Caco-2 (cell line): Measurements from ENCODE around the gene TNFRSF9. TPM values are rescaled to one million over a fixed set of nuclear protein-coding genes. Genes with fewer than 3 reads are reported as not detected.

Experiments used
- BruUV-seq: library from RNA; stranded (reverse); fragments of 400-500 nt; replicated peaks from 2 replicates; lab custom pipeline; 2021; lab: Mats Ljungman, UMichigan
- CTCF ChIA-PET: fragments of 300-600 bp; sonication (Branson Sonifier 250); formaldehyde crosslinking; loops from one replicate; lab custom pipeline; 2022; ENCODE audit warnings: antibody characterized with exemption; lab: Charles Lee
- POLR2A ChIA-PET: fragments of 300-600 bp; sonication (Branson Sonifier 250); formaldehyde crosslinking; loops from one replicate; lab custom pipeline; 2022; ENCODE audit warnings: antibody characterized with exemption; lab: Charles Lee
- DNase-seq, 2 experiments: peaks; one replicate each; pipeline versions ENCODE4 v3.0.0 to v3.0.0-alpha.2; 2020 to 2022
- H3K27me3 ChIP-seq: replicated peaks from 2 replicates; pipeline ENCODE4 v1.6.0; 2011; ENCODE audit warnings: low read length; ENCODE audit not compliant: control insufficient read depth, insufficient read depth
- H3K36me3 ChIP-seq: 2 replicates; pipeline ENCODE4 v1.5.1; 2011; ENCODE audit warnings: low read length; ENCODE audit not compliant: control insufficient read depth, insufficient read depth
- H3K4me1 ChIP-seq: fragments of 250-450 bp; sonication (Bioruptor Pico); 2 replicates; pipeline ENCODE4 v1.5.1; 2020; ENCODE audit warnings: mild to moderate bottlenecking
- H3K4me3 ChIP-seq: 2 replicates; pipeline ENCODE4 v1.5.1; 2011; ENCODE audit warnings: low read depth, mild to moderate bottlenecking, control low read depth, low read length
- H3K9me3 ChIP-seq: fragments of 250-450 bp; sonication (Bioruptor Pico); 2 replicates; pipeline ENCODE4 v1.5.1; 2020; ENCODE audit warnings: mild to moderate bottlenecking, moderate library complexity
- H3K27ac Mint-ChIP-seq: one replicate; pipeline ENCODE4 v1.8.0; 2022; ENCODE audit warnings: mixed read lengths; ENCODE audit not compliant: unreplicated experiment
- H3K27me3 Mint-ChIP-seq: one replicate; pipeline ENCODE4 v1.8.0; 2022; ENCODE audit warnings: mixed read lengths; ENCODE audit not compliant: insufficient read depth, unreplicated experiment
- H3K36me3 Mint-ChIP-seq: one replicate; pipeline ENCODE4 v1.8.0; 2022; ENCODE audit warnings: mild to moderate bottlenecking, mixed read lengths; ENCODE audit not compliant: insufficient read depth, unreplicated experiment
- H3K4me1 Mint-ChIP-seq: one replicate; pipeline ENCODE4 v1.8.0; 2022; ENCODE audit warnings: low read depth, mixed read lengths; ENCODE audit not compliant: unreplicated experiment
- H3K4me3 Mint-ChIP-seq: one replicate; pipeline ENCODE4 v1.8.0; 2022; ENCODE audit warnings: mild to moderate bottlenecking, moderate library complexity, mixed read lengths; ENCODE audit not compliant: unreplicated experiment
- H3K9me3 Mint-ChIP-seq: one replicate; pipeline ENCODE4 v1.8.0; 2022; ENCODE audit warnings: mixed read lengths; ENCODE audit not compliant: unreplicated experiment
- intact Hi-C: fragments of 100-400 bp; cut with micrococcal nuclease; formaldehyde crosslinking; loops from one replicate; pipeline ENCODE4 v1.10.0; 2022; ENCODE audit not compliant: unreplicated experiment
- total RNA-seq: library from RNA; stranded (reverse); gene quantifications from 2 replicates; pipeline ENCODE4 v1.2.3, GENCODE V29; 2022
- TF ChIP-seq, protein P1 (sequence below), 2 experiments: fragments of 200-600 bp in 1 of 2; IDR thresholded peaks; 1 replicate in 1 of 2; 2 replicates in 1 of 2; pipeline versions ENCODE4 v1.5.1 to v1.8.0; 2011 to 2022; ENCODE audit warnings: antibody characterized with exemption in 1 of 2, control low read depth in 1 of 2, inconsistent platforms in 1 of 2, low read depth in 1 of 2, low read length in 1 of 2, mild to moderate bottlenecking in 1 of 2, moderate library complexity in 1 of 2; ENCODE audit not compliant: insufficient read depth in 1 of 2, severe bottlenecking in 1 of 2, unreplicated experiment in 1 of 2

Gene TNFRSF9
- total RNA-seq, 1 experiment from 2014 or later: 0.54 TPM

DNA sequence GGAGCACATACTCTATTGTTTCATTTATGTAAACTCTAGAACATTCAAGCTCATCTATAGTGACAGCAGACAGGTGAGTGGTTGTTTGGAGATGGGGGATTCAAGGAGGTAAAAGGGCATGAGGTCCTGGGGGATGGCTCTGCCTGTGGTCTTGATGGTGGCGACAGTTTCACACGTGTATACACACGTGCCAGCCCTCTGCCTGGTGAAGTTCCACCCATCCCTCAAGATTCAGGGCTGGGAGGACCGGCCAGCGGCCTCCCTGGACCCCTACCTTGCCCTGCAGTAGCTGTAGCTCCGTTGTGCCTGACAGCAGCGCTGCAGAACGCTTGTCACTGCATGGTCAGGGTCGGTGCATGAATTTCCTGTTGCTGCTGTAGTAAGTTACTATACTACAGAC lies 48.8 kb downstream of the TNFRSF9 start:
- Mint-ChIP-seq H3K9me3 (no peaks in the 10 kb centered on the region), H3K4me1 (no peaks in the 10 kb centered on the region), H3K27ac (no peak overlapping the region), H3K27me3 (no peaks in the 10 kb centered on the region), H3K4me3 (no peak overlapping the region), H3K36me3 (no peaks in the 10 kb centered on the region)
- TF ChIP-seq, protein P1, sequence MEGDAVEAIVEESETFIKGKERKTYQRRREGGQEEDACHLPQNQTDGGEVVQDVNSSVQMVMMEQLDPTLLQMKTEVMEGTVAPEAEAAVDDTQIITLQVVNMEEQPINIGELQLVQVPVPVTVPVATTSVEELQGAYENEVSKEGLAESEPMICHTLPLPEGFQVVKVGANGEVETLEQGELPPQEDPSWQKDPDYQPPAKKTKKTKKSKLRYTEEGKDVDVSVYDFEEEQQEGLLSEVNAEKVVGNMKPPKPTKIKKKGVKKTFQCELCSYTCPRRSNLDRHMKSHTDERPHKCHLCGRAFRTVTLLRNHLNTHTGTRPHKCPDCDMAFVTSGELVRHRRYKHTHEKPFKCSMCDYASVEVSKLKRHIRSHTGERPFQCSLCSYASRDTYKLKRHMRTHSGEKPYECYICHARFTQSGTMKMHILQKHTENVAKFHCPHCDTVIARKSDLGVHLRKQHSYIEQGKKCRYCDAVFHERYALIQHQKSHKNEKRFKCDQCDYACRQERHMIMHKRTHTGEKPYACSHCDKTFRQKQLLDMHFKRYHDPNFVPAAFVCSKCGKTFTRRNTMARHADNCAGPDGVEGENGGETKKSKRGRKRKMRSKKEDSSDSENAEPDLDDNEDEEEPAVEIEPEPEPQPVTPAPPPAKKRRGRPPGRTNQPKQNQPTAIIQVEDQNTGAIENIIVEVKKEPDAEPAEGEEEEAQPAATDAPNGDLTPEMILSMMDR (IDR thresholded peaks at IDR 0.05; ENCODE audit: insufficient read depth in 1 of 2, low read depth in 1 of 2, low read length in 1 of 2, severe bottlenecking in 1 of 2, unreplicated experiment in 1 of 2): no peak
- no peaks in the 10 kb centered on the region for H3K4me1 ChIP-seq
- ChIA-PET CTCF (no interaction called here), POLR2A (no interaction called here)
- no peak for DNase-seq
- no TSS peak for BruUV-seq
- no peak overlapping the region for H3K4me3 ChIP-seq
- no peaks in the 10 kb centered on the region for H3K9me3 ChIP-seq
- H3K27me3 ChIP-seq: no peaks in the 10 kb centered on the region
- no peaks in the 10 kb centered on the region for H3K36me3 ChIP-seq
- intact Hi-C loops: no loop called here

- no peak overlapping the region for H3K4me3 ChIP-seq
- H3K4me1 Mint-ChIP-seq: no peaks in the 10 kb centered on the region
- H3K27me3 Mint-ChIP-seq: no peaks in the 10 kb centered on the region
- ChIA-PET CTCF (no interaction called here), POLR2A (interaction anchor here (0.6 kb wide), 1 partner anchor 57 kb away, joined by 3 read pairs; no protein-coding TSS in a partner anchor)
- no peaks in the 10 kb centered on the region for H3K9me3 Mint-ChIP-seq
- no peaks in the 10 kb centered on the region for H3K9me3 ChIP-seq
- no peak overlapping the region for H3K27ac Mint-ChIP-seq
- no peak overlapping the region for H3K4me3 Mint-ChIP-seq
- no TSS peak for BruUV-seq
- H3K36me3 ChIP-seq: no peaks in the 10 kb centered on the region
- TF ChIP-seq, protein P1 (IDR thresholded peaks at IDR 0.05; ENCODE audit: insufficient read depth in 1 of 2, low read depth in 1 of 2, low read length in 1 of 2, severe bottlenecking in 1 of 2, unreplicated experiment in 1 of 2): no peak
- H3K27me3 ChIP-seq: no peaks in the 10 kb centered on the region
- intact Hi-C loops: no loop called here
- DNase-seq: no peak
- no peaks in the 10 kb centered on the region for H3K4me1 ChIP-seq
- no peaks in the 10 kb centered on the region for H3K36me3 Mint-ChIP-seq
These were observed 49.8 kb downstream of the TNFRSF9 start for GRCh38 chr1:7890853-7891252.

- no peak overlapping the region for H3K27ac Mint-ChIP-seq
- no peak for DNase-seq
- H3K27me3 ChIP-seq: no peaks in the 10 kb centered on the region
- H3K4me3 ChIP-seq: no peak overlapping the region
- no peaks in the 10 kb centered on the region for H3K36me3 Mint-ChIP-seq
- POLR2A ChIA-PET: no interaction called here
- H3K4me1 ChIP-seq: no peaks in the 10 kb centered on the region
- TF ChIP-seq, protein P1 (IDR thresholded peaks at IDR 0.05; ENCODE audit: insufficient read depth in 1 of 2, low read depth in 1 of 2, low read length in 1 of 2, severe bottlenecking in 1 of 2, unreplicated experiment in 1 of 2): no peak
- H3K9me3 Mint-ChIP-seq: no peaks in the 10 kb centered on the region
- intact Hi-C loops: no loop called here
- no peak overlapping the region for H3K4me3 Mint-ChIP-seq
- CTCF ChIA-PET: no interaction called here
- H3K27me3 Mint-ChIP-seq: no peaks in the 10 kb centered on the region
- no peaks in the 10 kb centered on the region for H3K4me1 Mint-ChIP-seq
- no TSS peak for BruUV-seq
- H3K36me3 ChIP-seq: no peaks in the 10 kb centered on the region
- no peaks in the 10 kb centered on the region for H3K9me3 ChIP-seq
These were observed 52.2 kb downstream of the TNFRSF9 start for GRCh38 chr1:7888248-7889081.
